Subcutaneous adipose tissue (tissue), 4 donors: Measurements from ENCODE around the gene E2F1. TPM values are rescaled to one million over a fixed set of nuclear protein-coding genes. Genes with fewer than 3 reads are reported as not detected.

Source experiments
- CTCF ChIP-seq: fragments of 450-650 bp; IDR thresholded peaks from one replicate; pipeline ENCODE4 v1.5.1; 2016; ENCODE audit warnings: low read depth, mild to moderate bottlenecking, control low read depth, antibody characterized with exemption, moderate library complexity
- total RNA-seq, 4 donors: library from RNA; depleted of rRNA; stranded (reverse); fragments of >200 nt; gene quantifications; one replicate each; pipeline ENCODE4 v1.1.0, GENCODE V29; 2016

Gene E2F1
- total RNA-seq, 4 donors from 2014 or later: 1.3 to 1.9 (median 1.7) TPM

- no peak for TF ChIP-seq CTCF
Measured at GRCh38 chr20:33689493-33689892, 3.3 kb upstream of the E2F1 start.

GRCh38 chr20:33688938-33689424 is 2.8 kb upstream of the E2F1 start:
- TF ChIP-seq CTCF: no peak

GRCh38 chr20:33687993-33688937 is 2.1 kb upstream of the E2F1 start:
- no peak for TF ChIP-seq CTCF

GRCh38 chr20:33687370-33687915 is 1.3 kb upstream of the E2F1 start:
- TF ChIP-seq CTCF: no peak

- TF ChIP-seq CTCF: no peak
Measured at GRCh38 chr20:33686984-33687366, 790 bp upstream of the E2F1 start.

GRCh38 chr20:33685328-33686099 is 671 bp downstream of the E2F1 start:
- no peak for TF ChIP-seq CTCF
